Hepatocyte (in vitro differentiated cells): ENCODE results near the gene ARHGAP21.

Experiments used
- CTCF ChIP-seq: fragments of 200-600 bp; sonication (generic); IDR thresholded peaks from 2 replicates; pipeline ENCODE4 v1.5.1; 2016; ENCODE audit warnings: antibody characterized with exemption, mild to moderate bottlenecking; ENCODE audit not compliant: poor library complexity
- EZH2 ChIP-seq: fragments of 200-600 bp; sonication (generic); IDR thresholded peaks from 2 replicates; pipeline ENCODE4 v1.6.1; 2016; ENCODE audit warnings: antibody characterized with exemption, mild to moderate bottlenecking, borderline replicate concordance

- TF ChIP-seq CTCF, result no peak
- no peak for TF ChIP-seq EZH2
Observed at GRCh38 chr10:24683554-24683953, 40.1 kb downstream of the ARHGAP21 start.
